SK-N-SH treated with all-trans-retinoic acid at 6 μM for 48 hours (cell line): ENCODE measurements around the gene QRFP.

ENCODE experiments used
- ATAC-seq: fragments of 200-7000 bp; cut with Tn5 transposase; 3 replicates; pipeline ENCODE4 v1.9.1; 2020; ENCODE audit warnings: mild to moderate bottlenecking, moderate library complexity
- ARNTL ChIP-seq: fragments of 450-650 bp; formaldehyde crosslinking; IDR thresholded peaks from 2 replicates; pipeline ENCODE4 v1.5.0; 2020; ENCODE audit warnings: low read depth, mild to moderate bottlenecking, moderate library complexity, borderline replicate concordance
- BACH2 ChIP-seq: fragments of 250-450 bp; sonication (Bioruptor Pico); IDR thresholded peaks from 2 replicates; pipeline ENCODE4 v1.9.0; 2021; ENCODE audit warnings: mild to moderate bottlenecking, borderline replicate concordance
- CREB5 ChIP-seq: fragments of 250-450 bp; sonication (Bioruptor Pico); IDR thresholded peaks from 2 replicates; pipeline ENCODE4 v1.5.1; 2020; ENCODE audit warnings: low read depth, mild to moderate bottlenecking, moderate library complexity
- CSDC2 ChIP-seq: fragments of 250-450 bp; sonication (Bioruptor Pico); IDR thresholded peaks from 2 replicates; pipeline ENCODE4 v1.5.0; 2020; ENCODE audit warnings: mild to moderate bottlenecking, moderate library complexity
- CSRNP3 ChIP-seq: fragments of 250-450 bp; sonication (Bioruptor Pico); IDR thresholded peaks from 2 replicates; pipeline ENCODE4 v1.5.1; 2021; ENCODE audit warnings: mild to moderate bottlenecking, moderate library complexity
- ESRRG ChIP-seq: fragments of 250-450 bp; sonication (Bioruptor Pico); IDR thresholded peaks from 2 replicates; pipeline ENCODE4 v1.6.1; 2021; ENCODE audit warnings: mild to moderate bottlenecking
- GLIS3 ChIP-seq: fragments of 250-450 bp; sonication (Bioruptor Pico); IDR thresholded peaks from 2 replicates; pipeline ENCODE4 v1.5.0; 2020; ENCODE audit warnings: mild to moderate bottlenecking, moderate library complexity
- ISL1 ChIP-seq: fragments of 250-450 bp; sonication (Bioruptor Pico); IDR thresholded peaks from 2 replicates; pipeline ENCODE4 v2.1.2; 2022; ENCODE audit warnings: mild to moderate bottlenecking, moderate library complexity
- OSR1 ChIP-seq: fragments of 250-450 bp; sonication (Bioruptor Pico); IDR thresholded peaks from 2 replicates; pipeline ENCODE4 v1.8.0; 2022; ENCODE audit warnings: moderate library complexity, mild to moderate bottlenecking, inconsistent platforms
- POU6F1 ChIP-seq: fragments of 250-450 bp; sonication (Bioruptor Pico); IDR thresholded peaks from 2 replicates; pipeline ENCODE4 v1.8.0; 2021; ENCODE audit warnings: low read depth, mild to moderate bottlenecking, moderate library complexity, borderline replicate concordance
- PPARA ChIP-seq: fragments of 250-450 bp; sonication (Bioruptor Pico); IDR thresholded peaks from 2 replicates; pipeline ENCODE4 v1.5.0; 2020; ENCODE audit warnings: mild to moderate bottlenecking, borderline replicate concordance
- RARB ChIP-seq: fragments of 250-450 bp; sonication (Bioruptor Pico); IDR thresholded peaks from 2 replicates; pipeline ENCODE4 v1.8.0; 2021; ENCODE audit warnings: mild to moderate bottlenecking, moderate library complexity
- SNAI2 ChIP-seq: fragments of 250-450 bp; sonication (Bioruptor Pico); IDR thresholded peaks from 2 replicates; pipeline ENCODE4 v1.5.0; 2020; ENCODE audit warnings: mild to moderate bottlenecking, moderate library complexity
- TCF4 ChIP-seq: fragments of 250-450 bp; sonication (Bioruptor Pico); IDR thresholded peaks from 2 replicates; pipeline ENCODE4 v1.8.0; 2021; ENCODE audit warnings: mild to moderate bottlenecking, moderate library complexity, borderline replicate concordance
- ZC3H10 ChIP-seq: fragments of 250-450 bp; sonication (Bioruptor Pico); IDR thresholded peaks from 2 replicates; pipeline ENCODE4 v1.5.1; 2021; ENCODE audit warnings: mild to moderate bottlenecking, moderate library complexity
- ZFP3 ChIP-seq: fragments of 250-450 bp; sonication (Bioruptor Pico); IDR thresholded peaks from 2 replicates; pipeline ENCODE4 v1.5.0; 2020; ENCODE audit warnings: mild to moderate bottlenecking, moderate library complexity
- ZFP30 ChIP-seq: fragments of 450-650 bp; formaldehyde crosslinking; IDR thresholded peaks from 2 replicates; pipeline ENCODE4 v1.5.0; 2022; ENCODE audit warnings: mild to moderate bottlenecking, moderate library complexity
- ZNF70 ChIP-seq: fragments of 450-650 bp; formaldehyde crosslinking; IDR thresholded peaks from 2 replicates; pipeline ENCODE4 v1.5.0; 2020; ENCODE audit warnings: mild to moderate bottlenecking, moderate library complexity
- ZNF8 ChIP-seq: fragments of 450-650 bp; formaldehyde crosslinking; IDR thresholded peaks from 2 replicates; pipeline ENCODE4 v1.5.0; 2020; ENCODE audit warnings: mild to moderate bottlenecking, moderate library complexity
- TF ChIP-seq, protein P1 (sequence below): fragments of 250-450 bp; sonication (Bioruptor Pico); IDR thresholded peaks from 2 replicates; pipeline ENCODE4 v1.8.0; 2020; ENCODE audit warnings: mild to moderate bottlenecking, moderate library complexity, borderline replicate concordance

The QRFP gene

DNA sequence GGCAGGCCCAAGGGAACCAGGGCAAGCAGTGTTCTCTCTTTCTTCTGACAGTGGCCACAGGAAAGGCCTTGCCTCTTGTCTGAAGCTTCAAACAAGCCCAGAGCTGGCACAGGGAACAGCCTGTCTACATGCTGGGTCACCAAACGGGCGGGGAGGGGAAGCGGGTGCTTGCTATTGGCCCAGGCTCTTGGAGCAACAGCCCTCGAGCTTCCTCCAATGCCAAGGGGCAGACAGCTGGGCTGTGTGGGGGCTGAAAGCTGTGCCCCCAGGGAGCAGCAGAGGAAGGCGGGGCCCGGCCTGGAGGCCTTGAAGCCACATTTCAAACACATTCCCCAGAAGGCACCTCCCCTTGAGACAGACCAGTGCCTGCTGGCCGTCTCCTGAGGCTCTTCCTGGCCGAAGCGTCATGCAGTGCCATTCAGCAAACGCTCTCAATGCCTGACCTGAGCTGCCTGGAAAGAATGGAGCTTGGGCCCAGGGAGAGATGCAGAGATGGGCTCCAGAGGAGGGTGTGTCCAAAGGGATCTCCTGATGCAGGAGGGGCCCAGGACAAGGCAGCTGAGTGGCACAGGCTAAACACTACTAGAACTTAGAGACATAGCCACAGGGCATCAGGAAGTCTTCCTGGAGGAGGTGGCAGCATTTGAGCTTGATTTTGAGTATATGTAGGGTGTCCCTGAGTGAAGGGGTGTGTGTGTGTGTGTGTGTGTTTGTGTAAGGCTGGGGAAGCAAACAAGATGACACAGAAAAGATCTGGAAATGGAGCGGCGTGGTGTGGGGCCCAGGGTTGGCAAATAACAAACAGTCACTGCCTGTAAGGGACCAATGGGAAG lies 39.9 kb upstream of the QRFP start:
- TF ChIP-seq ARNTL (CRISPR knock-in tag) (no peak), POU6F1 (CRISPR knock-in tag) (no peak), ISL1 (CRISPR knock-in tag) (no peak), CREB5 (CRISPR knock-in tag) (no peak), CSRNP3 (CRISPR knock-in tag) (no peak), ZFP30 (CRISPR knock-in tag) (no peak), ZNF70 (CRISPR knock-in tag) (no peak), ZNF8 (CRISPR knock-in tag) (no peak), RARB (CRISPR knock-in tag) (no peak), SNAI2 (CRISPR knock-in tag) (no peak), ZC3H10 (CRISPR knock-in tag) (no peak), TCF4 (CRISPR knock-in tag) (no peak), ESRRG (CRISPR knock-in tag) (no peak), BACH2 (CRISPR knock-in tag) (no peak), OSR1 (CRISPR knock-in tag) (no peak)
- TF ChIP-seq, protein P1, sequence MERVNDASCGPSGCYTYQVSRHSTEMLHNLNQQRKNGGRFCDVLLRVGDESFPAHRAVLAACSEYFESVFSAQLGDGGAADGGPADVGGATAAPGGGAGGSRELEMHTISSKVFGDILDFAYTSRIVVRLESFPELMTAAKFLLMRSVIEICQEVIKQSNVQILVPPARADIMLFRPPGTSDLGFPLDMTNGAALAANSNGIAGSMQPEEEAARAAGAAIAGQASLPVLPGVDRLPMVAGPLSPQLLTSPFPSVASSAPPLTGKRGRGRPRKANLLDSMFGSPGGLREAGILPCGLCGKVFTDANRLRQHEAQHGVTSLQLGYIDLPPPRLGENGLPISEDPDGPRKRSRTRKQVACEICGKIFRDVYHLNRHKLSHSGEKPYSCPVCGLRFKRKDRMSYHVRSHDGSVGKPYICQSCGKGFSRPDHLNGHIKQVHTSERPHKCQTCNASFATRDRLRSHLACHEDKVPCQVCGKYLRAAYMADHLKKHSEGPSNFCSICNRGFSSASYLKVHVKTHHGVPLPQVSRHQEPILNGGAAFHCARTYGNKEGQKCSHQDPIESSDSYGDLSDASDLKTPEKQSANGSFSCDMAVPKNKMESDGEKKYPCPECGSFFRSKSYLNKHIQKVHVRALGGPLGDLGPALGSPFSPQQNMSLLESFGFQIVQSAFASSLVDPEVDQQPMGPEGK (CRISPR knock-in tag): no peak
- TF ChIP-seq, all 23 proteins: peak for 0
- ATAC-seq: peak; percentile 12; the same call in 2 of the 3 replicates

GRCh38 chr9:130935648-130936271 lies 39.1 kb upstream of the QRFP start:
- ATAC-seq: no peak
- TF ChIP-seq CSDC2 (CRISPR knock-in tag) (no peak), TCF4 (CRISPR knock-in tag) (no peak), ZC3H10 (CRISPR knock-in tag) (no peak), PPARA (CRISPR knock-in tag) (no peak), ZFP30 (CRISPR knock-in tag) (no peak), ZFP3 (CRISPR knock-in tag) (no peak), BACH2 (CRISPR knock-in tag) (no peak), GLIS3 (no peak), ZNF8 (CRISPR knock-in tag) (no peak), OSR1 (CRISPR knock-in tag) (no peak)
- TF ChIP-seq, protein P1 (CRISPR knock-in tag): no peak
